Type B pancreatic cell (in vitro differentiated cells): ENCODE results near the gene TMEM108. TPM values are rescaled to one million over a fixed set of nuclear protein-coding genes. Genes with fewer than 3 reads are reported as not detected.

ENCODE experiments used
- DNase-seq: peaks from one replicate; pipeline ENCODE4 v3.0.0; 2021; ENCODE audit warnings: mixed read lengths; ENCODE audit not compliant: unreplicated experiment; ENCODE audit errors: extremely low spot score
- H3K27ac Mint-ChIP-seq: 2 replicates; pipeline ENCODE4 v1.8.0; 2021; ENCODE audit warnings: mild to moderate bottlenecking, mixed read lengths
- H3K27me3 Mint-ChIP-seq: 2 replicates; pipeline ENCODE4 v1.8.0; 2021; ENCODE audit warnings: mixed read lengths
- H3K36me3 Mint-ChIP-seq: 2 replicates; pipeline ENCODE4 v1.8.0; 2021; ENCODE audit warnings: mixed read lengths
- H3K4me1 Mint-ChIP-seq: one replicate; pipeline ENCODE4 v1.8.0; 2021; ENCODE audit warnings: mixed read lengths; ENCODE audit not compliant: unreplicated experiment
- H3K4me3 Mint-ChIP-seq: 2 replicates; pipeline ENCODE4 v1.8.0; 2021; ENCODE audit warnings: mild to moderate bottlenecking, mixed read lengths
- H3K9me3 Mint-ChIP-seq: 2 replicates; pipeline ENCODE4 v1.8.0; 2021; ENCODE audit warnings: mixed read lengths
- total RNA-seq: library from RNA; stranded (reverse); gene quantifications from 2 replicates; pipeline ENCODE4 v1.2.1, GENCODE V29; 2021; ENCODE audit warnings: low replicate concordance
- TF ChIP-seq, protein P1 (sequence below): fragments of 200-600 bp; sonication (generic); conservative IDR thresholded peaks from 2 replicates; pipeline ENCODE4 v1.5.0; 2021; ENCODE audit warnings: antibody characterized with exemption, mild to moderate bottlenecking

The TMEM108 gene
- total RNA-seq, 1 donor from 2014 or later = 7.4 TPM

DNA sequence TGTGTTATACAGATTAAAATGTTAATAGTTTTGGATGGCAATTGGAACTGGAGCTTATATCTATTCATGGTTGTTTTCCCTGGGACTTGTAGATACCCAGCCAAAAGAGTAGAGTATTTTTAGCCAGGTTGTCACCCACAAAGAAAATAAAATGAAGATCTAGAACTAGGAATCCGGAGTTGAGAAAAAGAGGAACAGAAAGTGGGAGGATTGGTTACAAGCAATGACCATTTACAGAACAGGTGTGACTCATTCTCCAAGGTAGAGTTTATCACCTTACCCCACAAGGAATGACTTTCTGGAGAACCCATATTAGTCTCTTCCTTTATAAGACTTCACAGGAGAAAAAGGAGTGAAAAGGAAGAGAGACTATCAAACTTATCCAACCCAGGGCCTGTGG lies 99.8 kb downstream of the TMEM108 start:
- no peaks in the 10 kb centered on the region for H3K27me3 Mint-ChIP-seq
- H3K27ac Mint-ChIP-seq = no peak overlapping the region
- no peaks in the 10 kb centered on the region for H3K9me3 Mint-ChIP-seq
- H3K4me1 Mint-ChIP-seq = peaks cover 4% of the 10 kb centered on the region
- DNase-seq = no peak
- no peak overlapping the region for H3K4me3 Mint-ChIP-seq
- H3K36me3 Mint-ChIP-seq = no peaks in the 10 kb centered on the region
- TF ChIP-seq, protein P1, sequence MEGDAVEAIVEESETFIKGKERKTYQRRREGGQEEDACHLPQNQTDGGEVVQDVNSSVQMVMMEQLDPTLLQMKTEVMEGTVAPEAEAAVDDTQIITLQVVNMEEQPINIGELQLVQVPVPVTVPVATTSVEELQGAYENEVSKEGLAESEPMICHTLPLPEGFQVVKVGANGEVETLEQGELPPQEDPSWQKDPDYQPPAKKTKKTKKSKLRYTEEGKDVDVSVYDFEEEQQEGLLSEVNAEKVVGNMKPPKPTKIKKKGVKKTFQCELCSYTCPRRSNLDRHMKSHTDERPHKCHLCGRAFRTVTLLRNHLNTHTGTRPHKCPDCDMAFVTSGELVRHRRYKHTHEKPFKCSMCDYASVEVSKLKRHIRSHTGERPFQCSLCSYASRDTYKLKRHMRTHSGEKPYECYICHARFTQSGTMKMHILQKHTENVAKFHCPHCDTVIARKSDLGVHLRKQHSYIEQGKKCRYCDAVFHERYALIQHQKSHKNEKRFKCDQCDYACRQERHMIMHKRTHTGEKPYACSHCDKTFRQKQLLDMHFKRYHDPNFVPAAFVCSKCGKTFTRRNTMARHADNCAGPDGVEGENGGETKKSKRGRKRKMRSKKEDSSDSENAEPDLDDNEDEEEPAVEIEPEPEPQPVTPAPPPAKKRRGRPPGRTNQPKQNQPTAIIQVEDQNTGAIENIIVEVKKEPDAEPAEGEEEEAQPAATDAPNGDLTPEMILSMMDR = no peak

DNA sequence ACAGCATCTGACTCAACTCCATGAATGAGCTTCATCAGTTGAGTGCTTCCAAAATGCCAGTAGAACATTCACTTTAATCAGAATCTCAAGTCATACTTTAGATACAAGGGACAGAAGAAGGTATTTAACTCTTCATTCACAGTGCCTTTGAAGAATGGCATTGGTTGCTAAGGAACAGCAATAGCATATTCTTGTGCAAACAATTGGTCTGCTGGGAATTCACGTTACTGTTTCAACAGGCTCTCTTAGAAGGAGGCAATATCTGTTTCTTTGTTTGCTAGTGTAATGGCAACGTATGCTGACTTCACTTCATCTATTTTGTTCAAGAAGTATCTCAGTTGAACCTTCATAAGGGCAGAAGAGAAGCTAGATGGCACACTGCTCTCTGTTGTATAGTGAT lies 113.9 kb downstream of the TMEM108 start:
- TF ChIP-seq, protein P1 = no peak
- no peaks in the 10 kb centered on the region for H3K27me3 Mint-ChIP-seq
- peaks cover 8% of the 10 kb centered on the region for H3K4me1 Mint-ChIP-seq
- peak overlapping the region; percentile 19 for H3K4me3 Mint-ChIP-seq
- peak overlapping the region; percentile 52 for H3K27ac Mint-ChIP-seq
- no peaks in the 10 kb centered on the region for H3K36me3 Mint-ChIP-seq
- DNase-seq = no peak
- peaks cover under 1% of the 10 kb centered on the region for H3K9me3 Mint-ChIP-seq

DNA sequence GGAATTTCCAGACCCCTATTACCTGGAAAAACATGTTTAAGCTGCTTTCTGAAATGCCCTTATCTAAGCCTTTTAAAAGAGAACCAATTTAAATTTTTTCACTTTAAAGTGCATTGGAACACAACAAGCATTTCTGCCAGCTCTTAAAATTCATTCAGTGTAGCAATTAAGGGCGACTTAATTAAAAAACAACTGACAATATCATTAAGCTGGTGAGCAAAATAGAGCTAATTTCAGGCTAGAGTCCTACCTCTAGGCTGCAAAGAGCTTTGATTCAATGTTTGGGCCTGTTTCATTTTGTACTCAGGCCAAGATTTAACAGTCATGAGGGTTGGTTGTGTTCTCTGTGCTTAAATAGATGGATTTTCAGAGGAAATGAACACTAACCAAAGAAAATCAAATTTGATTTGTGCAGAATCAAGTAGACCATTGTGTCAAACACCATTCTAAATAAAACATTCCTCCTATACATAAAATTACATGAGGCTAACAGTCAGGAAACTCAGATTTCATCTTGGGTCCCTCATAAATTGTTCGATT lies 114.6 kb downstream of the TMEM108 start:
- H3K9me3 Mint-ChIP-seq = no peaks in the 10 kb centered on the region
- H3K4me3 Mint-ChIP-seq = no peak overlapping the region
- no peaks in the 10 kb centered on the region for H3K36me3 Mint-ChIP-seq
- DNase-seq = no peak
- TF ChIP-seq, protein P1 = no peak
- no peak overlapping the region for H3K27ac Mint-ChIP-seq
- H3K4me1 Mint-ChIP-seq = peaks cover 8% of the 10 kb centered on the region
- H3K27me3 Mint-ChIP-seq = no peaks in the 10 kb centered on the region

DNA sequence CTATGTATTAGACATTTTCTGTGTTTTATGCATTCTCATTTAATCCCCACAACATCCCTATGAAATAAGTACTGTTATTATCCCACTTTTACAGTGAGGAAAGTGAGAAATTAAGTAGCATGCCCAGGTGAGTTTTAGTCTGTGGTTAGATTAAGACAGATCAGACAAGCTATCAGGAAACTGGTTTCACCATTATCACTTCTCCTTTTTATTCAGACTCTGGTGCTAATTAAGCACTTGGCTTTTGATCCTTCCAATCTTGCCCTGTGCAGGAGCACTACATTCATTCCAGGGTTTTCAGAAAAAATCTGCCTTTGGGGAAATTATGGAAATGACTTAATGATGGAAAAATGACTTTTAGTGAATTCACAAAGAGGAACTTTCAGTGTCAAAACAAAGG lies 115.2 kb downstream of the TMEM108 start:
- Mint-ChIP-seq H3K36me3 (no peaks in the 10 kb centered on the region), H3K4me3 (no peak overlapping the region), H3K27me3 (no peaks in the 10 kb centered on the region), H3K27ac (no peak overlapping the region), H3K9me3 (no peaks in the 10 kb centered on the region), H3K4me1 (peaks cover 8% of the 10 kb centered on the region)
- DNase-seq = no peak
- TF ChIP-seq, protein P1 = no peak

DNA sequence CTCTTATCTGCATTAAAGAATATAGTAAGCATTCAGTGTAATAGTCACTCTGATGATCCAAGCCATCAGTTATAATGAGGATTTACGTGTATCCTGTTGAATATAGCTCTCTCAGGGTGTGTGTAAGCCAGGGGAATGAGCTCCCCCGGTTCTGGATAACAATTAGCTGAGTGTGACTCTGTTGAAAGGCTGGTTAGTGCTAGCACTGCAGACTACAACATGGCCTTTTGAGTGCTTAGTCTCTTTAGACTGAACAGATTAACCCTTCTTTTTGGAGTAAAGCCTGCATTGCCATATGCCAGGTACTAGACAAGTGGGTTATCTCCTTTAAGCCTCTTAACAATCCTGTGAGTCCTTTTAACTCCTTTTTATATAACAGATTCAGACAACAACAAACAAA lies 119.5 kb downstream of the TMEM108 start:
- no peaks in the 10 kb centered on the region for H3K36me3 Mint-ChIP-seq
- TF ChIP-seq, protein P1 = no peak

DNA sequence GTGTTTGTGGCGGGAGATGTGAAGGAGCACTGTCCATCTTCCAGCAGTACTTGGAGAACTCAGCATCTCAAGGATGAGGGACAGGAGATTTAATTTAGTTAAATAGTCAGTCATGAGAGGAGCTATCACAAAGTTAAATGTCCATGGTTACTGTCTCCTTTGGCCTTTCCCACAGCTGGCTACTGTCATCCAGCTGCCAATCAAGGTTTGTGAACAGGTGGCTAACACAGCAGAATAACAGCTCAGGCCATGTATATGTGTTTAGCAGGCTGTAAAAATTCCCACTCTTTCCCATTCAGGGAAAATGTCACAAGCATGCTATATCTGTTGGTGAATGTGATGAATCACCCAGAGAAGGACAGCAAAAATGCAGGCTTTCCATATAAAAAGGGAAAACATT lies 120.5 kb downstream of the TMEM108 start:
- H3K27ac Mint-ChIP-seq = no peak overlapping the region
- no peaks in the 10 kb centered on the region for H3K27me3 Mint-ChIP-seq
- H3K4me1 Mint-ChIP-seq = no peaks in the 10 kb centered on the region
- no peaks in the 10 kb centered on the region for H3K36me3 Mint-ChIP-seq
- H3K4me3 Mint-ChIP-seq = no peak overlapping the region
- TF ChIP-seq, protein P1 = no peak
- no peak for DNase-seq
- no peaks in the 10 kb centered on the region for H3K9me3 Mint-ChIP-seq

More for the DNA sequence above, 119.5 kb downstream of the TMEM108 start:
- Mint-ChIP-seq H3K4me1 (no peaks in the 10 kb centered on the region), H3K9me3 (no peaks in the 10 kb centered on the region), H3K27ac (no peak overlapping the region), H3K4me3 (no peak overlapping the region), H3K27me3 (no peaks in the 10 kb centered on the region)
- no peak for DNase-seq
